Stimulated activated CD8-positive, alpha-beta memory T cell treated with anti-CD3 and anti-CD28 coated beads, Interleukin-4, amount 100 ng/mL, for 24 hours (primary cell): ENCODE measurements around the gene UBASH3B.
A peak's percentile ranks its signal among the peaks of the same experiment; 100 is the strongest.

Source experiments
- DNase-seq: peaks from one replicate; pipeline ENCODE4 v3.0.0-alpha.2; 2020; ENCODE audit warnings: low read depth

UBASH3B gene

DNA sequence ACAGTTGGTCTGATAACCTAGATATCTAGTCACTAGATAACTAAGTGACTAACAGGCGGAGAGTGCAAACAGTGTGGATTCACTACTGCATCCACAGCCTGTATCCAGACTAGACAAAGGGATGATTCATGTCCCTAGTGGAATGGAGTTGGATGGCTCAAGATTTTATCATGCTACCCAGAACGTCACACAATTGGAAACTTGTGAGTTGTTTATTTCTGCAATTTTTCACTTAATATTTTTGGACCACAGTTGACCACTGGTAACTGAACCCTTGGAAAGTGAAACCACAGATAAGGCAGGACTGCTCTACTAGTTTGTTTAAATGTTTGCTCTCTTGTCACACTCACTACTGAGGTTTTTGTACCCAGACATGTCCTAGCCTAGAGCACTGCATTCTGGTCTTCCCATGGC, 76.0 kb downstream of the UBASH3B start:
- no peak for DNase-seq

DNA sequence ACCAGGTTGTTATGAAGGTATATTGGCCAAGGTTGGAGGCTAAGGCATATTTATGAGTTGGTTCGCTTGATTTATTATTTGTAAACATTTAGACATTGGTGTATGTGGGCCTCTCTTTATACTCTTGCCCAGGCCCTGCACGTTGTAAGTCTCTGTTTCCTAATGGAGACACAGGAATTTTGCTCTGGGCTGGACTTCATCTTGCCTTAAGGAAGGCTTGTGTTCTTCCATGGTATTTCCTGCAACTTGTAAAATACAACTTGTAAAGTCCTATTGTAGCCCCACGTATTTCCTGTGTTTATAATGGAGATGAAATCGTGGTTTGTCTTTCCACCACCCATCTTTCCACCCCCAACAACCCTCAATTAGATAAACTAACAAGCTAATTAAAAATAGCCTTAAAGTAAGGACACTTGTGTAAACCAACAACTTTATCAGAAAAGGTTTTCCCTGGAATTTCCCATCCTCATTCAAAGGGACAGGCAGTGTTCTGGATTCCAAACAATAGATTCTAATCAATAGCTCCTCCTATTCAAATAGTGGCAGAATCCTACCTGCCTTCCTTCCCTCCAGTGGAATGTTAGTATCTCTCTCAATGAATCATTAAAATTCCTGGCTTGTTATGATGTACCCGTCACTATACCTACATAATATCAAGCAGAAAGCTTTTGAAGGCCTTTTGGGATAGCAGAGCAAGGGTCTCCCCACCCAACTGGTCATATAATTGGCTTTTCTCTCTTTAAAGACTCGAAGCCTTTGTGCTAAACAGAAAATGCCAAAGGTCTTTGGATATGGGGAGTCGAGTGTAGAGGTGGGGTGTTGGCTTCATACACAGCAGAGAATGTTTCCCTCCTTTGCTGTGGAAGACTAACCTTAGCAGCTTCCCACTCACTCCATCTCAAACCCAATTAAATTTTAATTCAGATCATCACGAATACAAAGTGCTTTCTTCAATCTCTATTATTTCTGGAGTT, 77.1 kb downstream of the UBASH3B start:
- DNase-seq: no peak

DNA sequence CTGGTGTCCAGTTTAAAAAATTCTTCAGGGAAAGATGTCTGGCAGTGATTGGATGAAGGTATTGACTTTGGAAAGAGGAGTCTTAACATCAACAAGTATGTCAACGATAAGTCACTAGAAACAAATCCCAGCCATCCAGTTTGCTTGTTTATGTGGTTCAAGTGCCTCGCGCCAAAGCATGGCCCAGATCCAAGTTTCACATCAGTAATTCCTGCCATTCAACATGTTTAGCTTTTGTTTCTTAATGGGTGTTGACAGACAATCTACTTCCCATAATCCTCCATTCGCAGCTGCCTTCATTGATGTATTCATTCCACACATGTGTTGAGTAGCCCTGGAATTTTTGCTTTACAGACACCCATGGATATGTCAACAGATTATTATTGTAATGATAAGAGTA, 77.8 kb downstream of the UBASH3B start:
- DNase-seq: no peak

DNA sequence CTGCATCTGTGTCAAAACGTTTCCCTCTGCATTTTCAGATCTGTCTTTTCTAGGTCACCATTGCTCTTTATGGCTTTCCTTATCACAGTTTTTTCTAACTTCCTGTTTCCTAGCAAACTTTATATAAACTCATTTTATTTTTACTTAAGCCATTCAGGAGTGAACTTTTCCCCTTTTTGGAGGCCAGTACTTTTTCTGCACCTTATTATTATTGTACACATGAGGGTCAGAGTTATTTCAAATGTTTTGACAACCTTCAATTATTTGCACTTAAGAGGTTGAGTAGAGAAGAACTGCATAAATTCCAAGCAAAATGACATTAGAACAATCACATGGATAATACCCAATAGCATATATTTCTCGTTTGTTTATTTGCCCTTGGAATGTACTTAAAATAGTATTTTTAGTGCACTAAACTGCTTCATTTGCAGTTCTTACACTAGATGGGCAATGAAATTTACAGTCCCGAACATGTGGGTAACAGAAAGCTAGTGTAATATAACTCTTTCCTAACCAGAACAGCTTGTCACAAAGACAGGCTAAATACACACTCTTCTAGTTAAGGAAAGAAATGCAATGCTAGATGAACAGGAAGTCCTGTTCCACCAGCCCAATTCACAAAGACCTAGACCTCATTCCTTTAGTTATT, 79.5 kb downstream of the UBASH3B start:
- DNase-seq: no peak

DNA sequence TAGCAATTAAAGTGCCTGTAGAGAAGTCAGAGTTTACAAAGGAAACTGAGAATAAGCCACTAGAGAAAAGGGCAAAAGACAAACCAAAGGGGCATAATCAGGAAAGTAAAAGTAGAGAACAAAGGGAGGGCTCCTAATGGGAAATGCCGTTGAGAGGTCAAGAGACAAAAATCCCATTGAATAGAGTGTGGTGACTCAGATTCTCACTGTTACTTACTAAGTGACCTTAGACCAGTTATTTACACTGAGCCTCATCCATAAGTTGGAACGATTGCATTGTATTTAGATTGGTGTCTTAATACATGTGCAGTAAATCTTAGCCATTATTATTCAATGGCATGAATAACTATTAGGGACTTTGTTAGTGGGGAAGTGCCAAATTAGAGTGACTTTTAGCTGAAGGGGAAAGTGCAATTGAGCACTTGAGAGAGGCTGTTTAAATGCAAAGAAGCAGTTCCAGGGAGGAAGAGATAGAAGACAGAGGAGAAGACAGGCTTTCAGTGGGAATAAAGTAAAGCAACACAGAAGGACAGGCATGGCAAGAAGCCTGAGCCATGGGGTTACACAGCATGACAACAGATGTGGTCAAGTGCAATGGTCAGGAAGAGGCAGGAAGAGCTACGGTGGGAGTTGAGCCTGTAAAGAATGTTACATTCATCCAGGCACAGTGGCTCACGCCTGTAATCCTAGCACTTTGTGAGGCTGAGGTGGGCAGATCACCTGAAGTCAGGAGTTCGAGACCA, 82.6 kb downstream of the UBASH3B start:
- DNase-seq: no peak

DNA sequence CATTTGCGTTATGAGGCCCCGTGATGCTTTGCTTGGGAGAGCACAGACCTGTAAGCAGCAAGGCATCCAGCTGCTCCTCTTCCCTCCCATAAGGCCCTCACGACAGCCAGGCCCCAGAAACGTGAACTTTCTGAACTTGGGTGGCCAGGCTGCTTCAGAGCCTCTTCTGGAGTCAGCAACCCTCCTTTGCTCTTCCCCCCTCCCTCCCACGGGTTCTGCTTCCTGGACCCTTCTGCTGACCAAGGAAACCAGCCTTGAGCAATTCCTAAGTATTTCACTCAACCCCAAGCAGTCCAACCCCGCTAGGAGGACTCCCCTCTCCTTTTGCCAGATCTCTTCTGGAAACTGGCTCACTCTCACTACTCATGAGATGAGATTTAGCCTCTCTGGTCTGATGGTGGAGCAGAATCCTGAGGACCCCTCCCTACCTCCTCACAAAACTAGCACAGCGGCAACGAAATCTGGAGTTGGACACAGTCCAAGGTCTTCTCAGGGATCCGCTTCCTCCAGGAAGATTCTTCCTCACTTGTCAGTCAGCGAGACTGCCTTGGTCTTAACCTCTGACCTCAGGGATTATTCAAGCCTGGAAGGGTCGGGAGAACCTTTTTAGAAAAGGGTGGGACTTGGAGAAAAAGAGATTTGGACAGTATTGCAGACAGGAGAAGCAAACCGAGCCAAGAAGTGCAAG, 86.2 kb downstream of the UBASH3B start:
- no peak for DNase-seq

DNA sequence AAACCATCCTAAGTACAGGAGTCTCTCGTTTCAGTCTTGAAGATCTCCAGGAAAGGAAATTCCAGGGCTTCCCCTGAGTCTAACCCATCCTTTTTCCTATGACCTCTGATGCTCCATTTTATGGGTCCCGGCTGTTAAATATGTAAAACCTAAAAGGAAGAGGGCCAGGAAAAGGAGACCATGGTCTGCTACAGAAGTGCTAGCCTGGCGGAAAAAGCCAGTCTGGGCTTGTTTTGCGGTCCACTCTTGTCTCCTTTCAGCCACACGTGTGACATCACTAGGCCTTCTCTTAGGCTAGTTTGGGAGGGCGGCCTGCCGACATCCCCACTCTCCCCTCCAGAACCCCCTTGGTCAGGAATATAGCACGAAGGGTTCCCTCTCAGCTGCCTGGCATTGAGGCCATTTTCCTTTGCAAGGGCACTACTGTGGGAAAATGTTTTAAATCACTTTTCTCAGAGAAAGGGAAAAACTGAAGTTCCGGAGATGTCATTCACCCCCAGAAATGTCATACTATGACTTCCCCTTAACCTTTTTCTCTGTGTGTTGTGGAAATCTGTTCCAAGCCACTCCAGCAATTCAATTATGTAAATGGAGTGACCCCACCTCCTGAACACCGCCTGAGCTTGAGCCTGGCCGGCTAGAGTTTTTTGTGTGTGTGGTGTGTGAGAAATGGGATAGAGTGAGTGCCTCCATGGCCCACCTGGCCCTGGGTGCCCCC, 86.9 kb downstream of the UBASH3B start:
- no peak for DNase-seq

DNA sequence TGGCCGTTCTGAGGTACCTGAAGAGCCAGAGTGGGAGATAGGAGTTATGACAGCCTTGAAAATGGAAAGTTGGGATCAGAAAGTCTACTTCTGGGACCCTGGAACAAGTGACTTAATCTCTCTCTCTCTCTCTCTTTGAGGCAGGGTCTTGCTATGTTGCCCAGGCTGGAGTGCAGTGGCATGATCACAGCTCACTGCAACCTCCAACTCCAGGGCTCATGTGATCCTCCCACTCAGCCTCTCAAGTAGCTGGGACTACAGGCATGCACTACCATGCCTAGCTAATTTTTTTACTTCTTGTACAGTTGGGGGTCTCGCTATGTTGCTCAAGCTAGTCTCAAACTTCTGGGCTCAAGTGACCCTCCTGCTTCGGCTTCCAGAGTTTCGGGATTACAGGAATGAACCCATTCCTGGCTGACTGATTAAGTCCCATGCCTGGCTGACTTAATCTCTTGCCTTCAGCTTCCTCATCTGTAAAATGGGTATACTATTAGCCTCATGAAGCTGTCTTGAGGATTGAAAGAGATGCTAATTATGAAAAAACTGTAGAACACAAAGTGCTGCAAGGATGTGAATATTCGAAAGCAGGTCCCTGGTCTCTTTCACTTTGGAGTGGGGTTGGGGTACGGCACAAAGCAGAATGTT, 87.7 kb downstream of the UBASH3B start:
- no peak for DNase-seq

DNA sequence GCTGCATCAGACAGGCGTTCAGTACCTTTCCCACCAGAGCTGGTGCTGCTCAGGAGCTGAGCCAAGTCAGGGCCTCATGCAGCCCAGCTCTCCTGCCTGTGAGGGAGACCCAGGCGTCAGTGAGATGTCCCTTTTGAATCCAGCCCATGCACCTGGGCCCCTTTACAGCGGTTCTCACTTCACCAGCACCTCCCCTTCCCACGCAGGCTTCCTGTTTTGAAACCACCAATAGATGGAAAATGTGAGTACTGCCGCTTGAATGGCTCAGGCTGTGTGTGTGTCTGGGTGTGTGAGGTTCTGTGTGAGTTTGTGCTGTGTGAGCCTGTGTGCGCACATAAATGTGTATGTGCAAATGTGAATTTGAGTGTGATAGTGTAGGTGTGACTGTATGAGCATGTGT, 88.4 kb downstream of the UBASH3B start:
- peak; percentile 68 for DNase-seq

DNA sequence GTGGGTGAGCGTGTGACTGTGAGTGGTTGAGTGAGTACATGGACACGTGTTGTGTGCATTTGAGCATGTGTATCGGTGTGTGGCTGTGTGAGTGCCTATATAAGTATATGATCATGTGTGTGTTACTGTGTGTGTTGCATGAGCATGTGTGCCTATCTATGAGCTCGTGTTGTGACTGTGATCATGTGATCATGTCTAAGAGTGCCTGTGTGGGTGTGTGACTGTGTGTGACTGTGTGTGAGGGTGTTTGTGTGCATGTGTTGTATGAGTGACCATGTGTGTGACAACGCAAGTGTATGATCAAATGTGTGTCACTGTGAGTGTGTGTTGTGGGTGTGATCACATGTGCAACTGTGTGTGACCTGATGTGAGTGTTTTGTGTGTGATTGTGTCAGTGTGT, 88.8 kb downstream of the UBASH3B start:
- DNase-seq: no peak

DNA sequence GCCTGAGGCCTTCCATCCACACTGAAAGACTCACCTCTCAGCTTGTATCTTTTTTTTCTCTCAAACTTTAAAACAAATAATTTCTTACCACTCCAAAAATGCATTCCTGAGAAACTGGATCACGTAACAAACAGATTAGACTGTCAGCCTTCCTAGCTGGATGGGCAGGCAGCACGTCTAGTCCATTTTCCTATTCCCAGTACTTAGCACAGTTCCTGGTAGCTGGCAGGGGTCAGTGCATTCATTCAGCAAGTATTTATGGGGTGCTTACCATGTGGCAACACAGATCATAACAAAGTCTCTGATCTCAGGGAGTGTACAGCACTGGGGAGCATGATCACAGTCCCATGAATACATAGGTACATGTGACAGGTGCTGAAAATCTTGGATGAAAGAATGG, 89.6 kb downstream of the UBASH3B start:
- no peak for DNase-seq

DNA sequence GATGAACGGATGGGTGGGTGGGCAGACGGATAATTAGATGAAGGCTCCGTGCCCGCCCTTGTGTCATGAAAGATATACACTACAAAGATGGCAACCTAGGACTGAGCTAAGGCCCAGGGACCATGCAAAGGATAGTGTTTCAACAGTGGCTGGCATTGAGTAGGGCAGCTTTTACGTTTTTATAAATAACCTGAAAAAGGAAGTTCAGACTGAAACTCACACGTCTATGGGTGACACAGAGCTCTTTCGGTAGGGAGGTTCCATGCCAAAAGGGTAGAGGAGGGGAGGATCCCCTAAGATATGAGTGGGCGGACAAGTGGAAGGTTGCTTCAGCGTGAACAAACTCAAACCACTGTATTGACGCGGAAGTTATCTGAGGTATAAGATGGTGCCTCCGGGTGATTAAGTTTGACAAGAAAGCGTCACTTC, 90.5 kb downstream of the UBASH3B start:
- DNase-seq: peak; percentile 26

DNA sequence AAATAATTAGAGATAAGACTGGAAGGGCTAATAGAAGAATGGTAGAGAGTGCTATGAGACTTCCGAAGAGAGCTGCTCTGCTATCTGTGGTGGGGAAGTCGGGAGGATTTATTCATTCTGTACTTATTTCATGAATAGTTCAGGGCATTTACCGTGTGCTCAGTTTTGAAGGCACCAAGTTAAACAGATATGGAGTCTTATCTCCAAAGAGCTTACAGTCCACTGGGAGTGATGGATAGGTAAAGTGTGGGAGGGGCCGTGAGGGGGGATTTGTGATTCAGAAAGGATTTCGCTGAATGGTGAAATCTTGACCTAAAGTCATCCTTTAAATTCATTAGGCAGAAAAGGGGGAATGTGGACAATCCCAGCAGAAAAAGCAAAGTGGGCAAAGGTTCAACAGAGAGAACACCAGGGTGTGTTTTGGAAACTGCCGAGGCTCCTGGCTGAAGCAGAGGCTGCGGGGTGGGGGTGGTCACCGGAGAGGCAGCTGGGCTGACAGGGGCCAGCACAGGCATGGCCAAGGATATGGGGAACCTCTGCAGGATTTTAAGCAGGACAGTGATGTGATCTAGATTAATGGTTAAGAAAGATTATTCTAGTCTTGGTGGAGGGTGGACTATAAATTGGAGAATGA, 91.2 kb downstream of the UBASH3B start:
- no peak for DNase-seq

DNA sequence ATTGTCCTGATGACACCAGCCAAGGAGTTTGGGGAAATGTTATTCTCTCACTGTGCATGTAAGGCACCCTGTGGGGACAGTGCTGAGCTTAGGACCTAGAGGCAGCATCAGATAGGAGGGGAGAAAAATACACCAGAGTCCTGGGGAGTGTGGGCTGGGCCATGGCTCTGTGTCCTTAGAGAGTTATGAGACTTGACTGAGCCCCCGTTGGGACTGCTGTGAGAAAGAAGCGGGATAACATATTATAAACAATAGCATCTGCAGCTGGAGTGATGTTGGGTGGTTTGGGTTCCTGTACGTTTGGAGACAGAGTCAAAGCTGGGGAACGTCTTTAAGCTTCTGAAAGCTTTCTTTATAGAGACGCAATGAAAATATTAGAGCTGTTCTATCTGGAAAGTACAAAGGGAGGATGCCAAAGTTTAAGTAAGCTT, 91.8 kb downstream of the UBASH3B start:
- no peak for DNase-seq

DNA sequence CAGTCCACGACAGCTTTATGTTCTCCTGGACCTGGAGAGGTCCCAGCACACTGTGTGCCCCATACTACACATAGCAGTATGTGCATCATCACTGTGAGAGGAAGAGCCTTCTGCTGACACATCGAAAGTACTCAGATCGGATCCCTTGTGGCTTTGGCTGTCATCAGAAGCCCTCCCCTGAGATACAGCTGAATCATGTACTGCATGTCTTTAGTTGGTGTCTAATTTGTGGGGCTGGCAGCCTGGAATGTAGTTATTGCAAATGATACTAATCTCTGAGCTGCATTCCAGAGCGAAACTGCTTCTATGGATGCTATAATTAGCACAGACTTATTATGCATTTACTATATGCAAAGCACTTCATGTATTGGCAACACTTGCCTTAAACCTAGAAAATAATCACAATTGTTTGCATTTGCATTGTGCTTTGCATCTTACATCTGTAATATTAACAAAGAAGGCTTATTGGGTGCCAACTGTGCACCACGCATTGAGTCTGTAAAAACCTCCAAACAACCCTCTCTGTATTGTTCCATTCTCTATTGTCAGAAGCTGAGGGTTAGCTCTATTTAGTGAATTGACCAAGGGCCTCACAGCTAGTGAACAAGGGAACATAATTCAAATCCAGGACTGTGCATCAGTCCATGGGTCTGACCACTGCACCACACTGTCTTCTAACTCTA, 93.6 kb downstream of the UBASH3B start:
- peak; percentile 28 for DNase-seq

DNA sequence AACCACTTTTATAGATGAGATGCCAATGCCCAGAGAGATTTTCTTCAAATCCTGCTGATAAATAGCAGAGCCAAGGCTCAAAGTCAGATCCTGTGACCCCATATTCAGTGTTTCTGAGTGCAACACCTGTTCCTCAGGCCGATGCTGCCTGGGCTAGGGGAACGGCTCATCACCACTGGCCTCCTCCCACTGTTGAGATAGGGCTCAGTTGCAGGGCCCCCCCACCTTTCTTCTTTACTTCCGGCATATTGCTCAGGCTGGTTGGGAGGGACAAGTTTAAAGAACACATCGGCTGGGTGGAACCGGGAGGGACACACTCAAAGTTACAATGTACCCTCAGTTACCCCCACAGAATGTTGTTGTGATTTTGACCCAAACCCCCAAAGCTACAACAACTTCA, 94.5 kb downstream of the UBASH3B start:
- no peak for DNase-seq

DNA sequence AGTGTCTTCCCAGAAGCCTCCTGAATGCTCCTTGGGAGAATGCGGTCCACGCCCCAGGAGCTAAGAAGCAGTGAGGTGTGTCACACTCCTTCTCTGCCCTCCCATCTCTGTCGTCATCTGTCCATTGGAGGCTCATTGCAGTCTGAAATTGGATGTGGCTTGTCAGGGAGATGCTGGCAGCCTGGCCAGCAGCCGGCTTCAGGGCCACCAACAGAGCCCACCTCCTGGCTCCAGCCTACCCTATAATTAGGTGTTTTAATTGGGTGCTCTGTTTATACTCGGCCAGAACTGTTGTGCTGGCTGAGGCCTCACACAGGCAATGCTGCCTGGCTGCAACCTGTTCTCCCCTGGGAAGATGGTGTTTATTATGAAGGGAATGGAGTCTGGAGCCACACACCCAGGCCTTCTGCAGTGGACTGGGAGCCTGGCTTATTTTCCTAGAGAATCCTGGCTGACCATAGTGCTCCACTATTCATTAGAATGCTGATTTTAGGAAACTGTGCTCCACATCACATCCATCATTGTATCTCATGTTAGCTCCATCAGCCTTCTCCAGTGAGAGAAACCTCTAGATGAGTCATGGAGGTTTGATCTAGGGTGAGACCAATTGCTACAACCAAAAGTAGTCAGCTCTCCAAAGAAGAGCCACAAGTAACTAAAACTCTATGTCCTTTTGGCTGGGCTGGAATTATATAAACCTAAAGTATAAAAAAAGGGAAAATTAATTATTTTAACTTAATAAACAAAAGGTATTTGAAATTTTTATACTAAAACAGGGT, 96.0 kb downstream of the UBASH3B start:
- no peak for DNase-seq

DNA sequence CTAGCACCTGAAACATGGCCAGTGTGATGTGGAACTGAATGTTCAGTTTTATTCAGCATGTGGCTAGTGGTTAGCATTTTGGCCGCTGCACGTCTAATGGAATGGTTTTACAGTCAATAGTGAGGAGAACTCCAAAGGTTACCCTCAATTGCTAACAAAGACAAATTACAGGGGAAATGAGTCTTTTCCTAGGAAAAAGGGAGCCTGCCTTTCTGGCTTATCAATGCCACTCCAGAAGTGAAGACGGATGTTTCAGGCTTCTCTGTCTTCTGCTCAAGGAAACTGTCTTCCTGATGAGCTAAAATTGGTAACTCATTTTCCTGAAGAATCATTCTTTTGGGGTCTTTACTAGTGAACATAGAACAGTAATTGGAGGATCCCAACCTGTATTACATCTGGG, 98.5 kb downstream of the UBASH3B start:
- DNase-seq: no peak
